Ascending aorta (tissue), 2 donors: Measurements from ENCODE around the gene SOX18. TPM values are rescaled to one million over a fixed set of nuclear protein-coding genes. Genes with fewer than 3 reads are reported as not detected.

Experiments used
- DNase-seq, 2 donors: peaks; one replicate each; pipeline ENCODE4 v3.0.0-alpha.2; 2019; ENCODE audit warnings: low spot score in 2 of 2
- H3K27ac ChIP-seq, 2 donors: fragments of 200-600 bp; sonication (generic); one replicate each; pipeline ENCODE4 v1.5.1; 2016 to 2017; ENCODE audit warnings: mild to moderate bottlenecking in 1 of 2
- H3K27me3 ChIP-seq: fragments of 200-600 bp; sonication (generic); one replicate; pipeline ENCODE4 v1.5.1; 2017
- H3K36me3 ChIP-seq, 2 donors: fragments of 200-600 bp; sonication (generic); one replicate each; pipeline ENCODE4 v1.5.1; 2016
- H3K4me1 ChIP-seq, 2 donors: fragments of 200-600 bp; sonication (generic); one replicate each; pipeline ENCODE4 v1.5.1; 2016 to 2017; ENCODE audit warnings: mild to moderate bottlenecking in 1 of 2
- H3K4me3 ChIP-seq, 2 donors: fragments of 200-600 bp; sonication (generic); one replicate each; pipeline ENCODE4 v1.5.1; 2016 to 2017; ENCODE audit warnings: mild to moderate bottlenecking in 1 of 2
- H3K9me3 ChIP-seq, 2 donors: fragments of 200-600 bp; sonication (generic); one replicate each; pipeline ENCODE4 v1.5.1; 2016
- intact Hi-C: fragments of 100-400 bp; cut with DNase I; formaldehyde crosslinking; loops from one replicate; pipeline ENCODE4 v1.15.1; 2023
- total RNA-seq: library from RNA; depleted of rRNA; stranded (reverse); fragments of >200 nt; gene quantifications from one replicate; pipeline ENCODE4 v1.1.0, GENCODE V29; 2016
- TF ChIP-seq, protein P1 (sequence below), 3 experiments: fragments of 200-600 bp in 2 of 3; fragments of 450-650 bp in 1 of 3; sonication (generic) in 2 of 3; IDR thresholded peaks; one replicate each; pipeline ENCODE4 v1.5.1; 2016 to 2019; ENCODE audit warnings: antibody characterized with exemption in 3 of 3, mild to moderate bottlenecking in 1 of 3, moderate library complexity in 1 of 3

The SOX18 gene
- total RNA-seq, 1 donor from 2014 or later = 244 TPM

DNA sequence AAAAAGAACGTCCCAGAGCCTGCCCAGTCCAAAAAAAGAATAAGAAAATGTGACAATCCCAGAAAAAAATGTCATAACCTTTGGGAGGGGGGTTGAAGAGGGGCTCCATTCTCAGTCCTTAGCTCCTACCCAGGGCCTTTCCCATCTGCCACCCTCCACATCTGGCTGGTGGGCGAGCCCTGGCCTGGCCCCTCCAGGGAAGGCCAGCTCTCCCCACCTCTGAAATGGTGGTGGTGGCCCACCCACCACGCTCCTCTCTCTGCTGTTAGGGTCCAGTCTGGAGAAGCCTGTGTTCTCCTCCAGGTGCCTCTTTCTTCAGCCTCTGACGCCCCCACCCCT, 29.5 kb upstream of the SOX18 start:
- H3K4me1 ChIP-seq = peaks cover 15 to 27% of the 10 kb centered on the region in 2 donors
- intact Hi-C loops = no loop called here
- no peaks in the 10 kb centered on the region for H3K9me3 ChIP-seq
- H3K36me3 ChIP-seq = peaks cover 6 to 7% of the 10 kb centered on the region in 2 donors
- peak overlapping the region; percentile 58 to 63 for H3K27ac ChIP-seq
- TF ChIP-seq, protein P1, sequence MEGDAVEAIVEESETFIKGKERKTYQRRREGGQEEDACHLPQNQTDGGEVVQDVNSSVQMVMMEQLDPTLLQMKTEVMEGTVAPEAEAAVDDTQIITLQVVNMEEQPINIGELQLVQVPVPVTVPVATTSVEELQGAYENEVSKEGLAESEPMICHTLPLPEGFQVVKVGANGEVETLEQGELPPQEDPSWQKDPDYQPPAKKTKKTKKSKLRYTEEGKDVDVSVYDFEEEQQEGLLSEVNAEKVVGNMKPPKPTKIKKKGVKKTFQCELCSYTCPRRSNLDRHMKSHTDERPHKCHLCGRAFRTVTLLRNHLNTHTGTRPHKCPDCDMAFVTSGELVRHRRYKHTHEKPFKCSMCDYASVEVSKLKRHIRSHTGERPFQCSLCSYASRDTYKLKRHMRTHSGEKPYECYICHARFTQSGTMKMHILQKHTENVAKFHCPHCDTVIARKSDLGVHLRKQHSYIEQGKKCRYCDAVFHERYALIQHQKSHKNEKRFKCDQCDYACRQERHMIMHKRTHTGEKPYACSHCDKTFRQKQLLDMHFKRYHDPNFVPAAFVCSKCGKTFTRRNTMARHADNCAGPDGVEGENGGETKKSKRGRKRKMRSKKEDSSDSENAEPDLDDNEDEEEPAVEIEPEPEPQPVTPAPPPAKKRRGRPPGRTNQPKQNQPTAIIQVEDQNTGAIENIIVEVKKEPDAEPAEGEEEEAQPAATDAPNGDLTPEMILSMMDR (IDR thresholded peaks at IDR 0.05) = no peak
- no peak for DNase-seq
- peaks cover 3% of the 10 kb centered on the region for H3K27me3 ChIP-seq
- peak overlapping the region; percentile 63 to 90 for H3K4me3 ChIP-seq

DNA sequence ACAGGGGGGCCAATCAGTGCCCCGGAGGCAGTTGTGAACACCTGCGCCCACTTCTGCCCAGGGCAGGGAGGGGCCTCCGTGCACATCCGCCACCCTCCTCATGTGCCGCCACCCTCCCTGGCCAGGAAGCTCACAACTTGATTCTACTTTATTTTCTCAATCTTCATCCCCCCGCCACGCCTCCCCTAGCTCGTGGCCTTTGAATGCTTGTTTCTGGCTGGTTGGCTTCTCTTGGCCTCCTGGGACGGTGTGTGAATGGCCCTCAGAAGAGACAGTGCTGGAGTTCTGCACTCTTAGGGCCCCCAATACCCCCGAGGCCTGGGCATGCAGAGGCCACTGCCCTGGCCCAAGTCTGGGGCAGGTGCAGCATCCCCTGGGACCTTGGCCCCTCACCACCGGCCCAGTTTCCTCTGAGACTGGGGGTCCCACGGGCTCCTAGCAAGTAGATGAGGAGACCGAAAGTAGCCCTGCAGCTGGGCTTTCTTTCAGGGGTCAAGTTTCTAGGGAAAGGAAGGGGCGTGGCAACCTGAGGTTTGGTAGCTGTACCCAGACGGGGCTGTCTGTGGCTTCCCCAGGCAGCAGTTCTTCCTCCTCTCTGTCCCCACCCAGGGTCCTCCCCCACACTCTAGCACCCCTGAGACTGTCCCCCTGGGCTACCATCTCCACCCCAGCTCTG, 28.6 kb upstream of the SOX18 start:
- TF ChIP-seq, protein P1 (IDR thresholded peaks at IDR 0.05) = no peak
- H3K27ac ChIP-seq = no peak overlapping the region
- no peaks in the 10 kb centered on the region for H3K27me3 ChIP-seq
- intact Hi-C loops = no loop called here
- H3K36me3 ChIP-seq = peaks cover 10 to 15% of the 10 kb centered on the region in 2 donors
- H3K4me1 ChIP-seq = peaks cover 11 to 20% of the 10 kb centered on the region in 2 donors
- H3K4me3 ChIP-seq = peak overlapping the region; percentile 63 to 90
- H3K9me3 ChIP-seq = no peaks in the 10 kb centered on the region
- DNase-seq = no peak

- peak overlapping the region in 1 of 2 donors; percentile 90 for H3K4me3 ChIP-seq
- H3K27me3 ChIP-seq = no peaks in the 10 kb centered on the region
- peaks cover 16 to 20% of the 10 kb centered on the region in 2 donors for H3K36me3 ChIP-seq
- TF ChIP-seq, protein P1 (IDR thresholded peaks at IDR 0.05) = no peak
- DNase-seq = no peak
- peaks cover 11 to 19% of the 10 kb centered on the region in 2 donors for H3K4me1 ChIP-seq
- intact Hi-C loops = no loop called here
- H3K9me3 ChIP-seq = no peaks in the 10 kb centered on the region
- no peak overlapping the region for H3K27ac ChIP-seq
These were observed 28.1 kb upstream of the SOX18 start for GRCh38 chr20:64077541-64077875.

- Histone ChIP-seq H3K4me3 (peak overlapping the region in 1 of 2 donors; percentile 90), H3K27me3 (no peaks in the 10 kb centered on the region), H3K4me1 (peaks cover 11 to 19% of the 10 kb centered on the region in 2 donors), H3K27ac (no peak overlapping the region), H3K9me3 (no peaks in the 10 kb centered on the region), H3K36me3 (peaks cover 20 to 24% of the 10 kb centered on the region in 2 donors)
- TF ChIP-seq, protein P1 (IDR thresholded peaks at IDR 0.05) = no peak
- DNase-seq = no peak
- intact Hi-C loops = no loop called here
These were observed 27.7 kb upstream of the SOX18 start for GRCh38 chr20:64077094-64077493.

DNA sequence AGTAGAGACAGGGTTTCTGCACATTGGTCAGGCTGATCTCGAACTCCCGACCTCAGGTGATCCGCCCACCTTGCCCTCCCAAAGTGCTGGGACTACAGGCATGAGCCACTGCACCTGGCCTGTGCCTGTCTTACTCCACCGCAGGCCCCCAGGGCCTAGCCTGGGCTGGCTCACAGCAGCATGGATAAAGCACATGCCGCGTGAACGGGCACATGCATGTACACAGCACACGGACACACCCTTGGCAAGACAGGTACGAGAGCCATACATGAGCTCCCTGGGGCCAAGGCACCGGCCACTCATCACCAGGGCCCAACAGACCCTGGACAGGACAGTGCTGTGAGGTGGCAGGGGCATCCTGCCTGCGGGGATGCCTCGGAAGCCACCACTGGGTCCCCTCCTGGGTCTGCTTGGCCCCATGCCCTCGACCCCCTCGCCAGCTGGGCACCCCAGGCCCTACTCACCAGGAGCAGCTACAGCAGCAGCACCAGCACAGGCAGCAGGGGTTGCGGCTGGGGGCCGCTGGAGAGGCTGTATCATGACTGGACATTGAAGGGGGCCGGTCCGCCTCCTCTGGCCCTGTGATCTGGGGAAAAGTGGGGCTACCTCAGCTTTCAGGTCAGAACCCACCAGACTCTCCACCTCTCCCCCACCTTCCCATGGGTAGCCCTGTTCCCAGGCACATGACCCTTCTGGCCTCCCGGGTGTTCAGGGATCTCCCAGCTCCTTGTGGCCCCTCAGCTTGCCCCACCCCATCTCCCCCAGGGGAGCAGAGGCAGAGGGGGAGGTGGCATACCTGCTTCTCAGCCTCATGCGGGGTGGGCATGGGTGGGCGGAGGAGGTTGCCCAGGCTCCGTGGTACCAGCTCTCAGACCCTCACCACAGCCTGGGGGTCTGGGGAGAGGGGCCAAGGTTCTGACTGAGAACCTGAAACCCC, 26.9 kb upstream of the SOX18 start:
- Histone ChIP-seq H3K9me3 (no peaks in the 10 kb centered on the region), H3K36me3 (peaks cover 25 to 30% of the 10 kb centered on the region in 2 donors), H3K27me3 (no peaks in the 10 kb centered on the region), H3K4me1 (peaks cover 11 to 19% of the 10 kb centered on the region in 2 donors), H3K4me3 (peak overlapping the region in 1 of 2 donors; percentile 90), H3K27ac (no peak overlapping the region)
- intact Hi-C loops = no loop called here
- no peak for DNase-seq
- TF ChIP-seq, protein P1 (IDR thresholded peaks at IDR 0.05) = no peak
